H9 (cell line): Measurements from ENCODE around the gene SLC9A2. TPM values are rescaled to one million over a fixed set of nuclear protein-coding genes. Genes with fewer than 3 reads are reported as not detected.

Experiments used
- DNase-seq: peaks from one replicate; pipeline ENCODE4 v3.0.0-alpha.2; 2017
- H2AFZ ChIP-seq: one replicate; pipeline ENCODE4 v1.6.1; 2013; ENCODE audit warnings: mild to moderate bottlenecking, low read length, control low read depth, moderate library complexity
- H2AK5ac ChIP-seq: 2 replicates; pipeline ENCODE4 v1.6.1; 2013; ENCODE audit warnings: low read length, control low read depth, mixed read lengths; ENCODE audit not compliant: insufficient read length
- H2BK120ac ChIP-seq: one replicate; pipeline ENCODE4 v1.6.1; 2013; ENCODE audit warnings: low read depth, mild to moderate bottlenecking, low read length, control low read depth, inconsistent platforms; ENCODE audit not compliant: poor library complexity, severe bottlenecking
- H2BK12ac ChIP-seq: 2 replicates; pipeline ENCODE4 v1.6.1; 2013; ENCODE audit warnings: low read length, control low read depth, mixed read lengths, low read depth; ENCODE audit not compliant: insufficient read length
- H2BK15ac ChIP-seq: 2 replicates; pipeline ENCODE4 v1.6.1; 2013; ENCODE audit warnings: low read depth, low read length, control low read depth
- H2BK20ac ChIP-seq: one replicate; pipeline ENCODE4 v1.6.1; 2013; ENCODE audit warnings: low read depth, mild to moderate bottlenecking, low read length, control low read depth, inconsistent platforms; ENCODE audit not compliant: poor library complexity, severe bottlenecking
- H2BK5ac ChIP-seq: 2 replicates; pipeline ENCODE4 v1.6.1; 2013; ENCODE audit warnings: low read length, control low read depth, mixed read lengths; ENCODE audit not compliant: insufficient read length
- H3K14ac ChIP-seq: 2 replicates; pipeline ENCODE4 v1.6.1; 2013; ENCODE audit warnings: low read length, control low read depth; ENCODE audit not compliant: insufficient read depth
- H3K18ac ChIP-seq: 2 replicates; pipeline ENCODE4 v1.6.1; 2013; ENCODE audit warnings: low read depth, mild to moderate bottlenecking, mixed read lengths, low read length, control low read depth; ENCODE audit not compliant: insufficient read length
- H3K23ac ChIP-seq: 2 replicates; pipeline ENCODE4 v1.6.1; 2013; ENCODE audit warnings: low read length, control low read depth, mixed read lengths, low read depth; ENCODE audit not compliant: insufficient read length
- H3K23me2 ChIP-seq: 2 replicates; pipeline ENCODE4 v1.6.1; 2013; ENCODE audit warnings: low read depth, mild to moderate bottlenecking, mixed read lengths, low read length, control low read depth; ENCODE audit not compliant: insufficient read length, poor library complexity, severe bottlenecking
- H3K27ac ChIP-seq: 2 replicates; pipeline ENCODE4 v1.5.1; 2013; ENCODE audit warnings: low read length, control low read depth, mixed read lengths, low read depth; ENCODE audit not compliant: insufficient read length
- H3K27me3 ChIP-seq: 2 replicates; pipeline ENCODE4 v1.6.1; 2013; ENCODE audit warnings: low read length, control low read depth, inconsistent platforms; ENCODE audit not compliant: insufficient read depth
- H3K4ac ChIP-seq: 2 replicates; pipeline ENCODE4 v1.6.1; 2013; ENCODE audit warnings: low read depth, mild to moderate bottlenecking, control low read depth, inconsistent platforms, low read length, moderate library complexity
- H3K4me1 ChIP-seq: 2 replicates; pipeline ENCODE4 v1.6.1; 2013; ENCODE audit warnings: low read length, control low read depth, inconsistent platforms; ENCODE audit not compliant: insufficient read depth
- H3K4me2 ChIP-seq: 2 replicates; pipeline ENCODE4 v1.6.1; 2013; ENCODE audit warnings: low read length, control low read depth, mixed read lengths; ENCODE audit not compliant: insufficient read length, insufficient read depth
- H3K56ac ChIP-seq: 2 replicates; pipeline ENCODE4 v1.6.1; 2013; ENCODE audit warnings: low read depth, mild to moderate bottlenecking, mixed read lengths, low read length, control low read depth; ENCODE audit not compliant: insufficient read length
- H3K79me1 ChIP-seq: 2 replicates; pipeline ENCODE4 v1.6.1; 2013; ENCODE audit warnings: low read depth, mild to moderate bottlenecking, moderate library complexity, low read length, control low read depth, inconsistent platforms; ENCODE audit not compliant: insufficient read depth, poor library complexity, severe bottlenecking
- H3K79me2 ChIP-seq: 2 replicates; pipeline ENCODE4 v1.6.1; 2013; ENCODE audit warnings: low read length, control low read depth, inconsistent platforms; ENCODE audit not compliant: insufficient read depth
- H3K9ac ChIP-seq: 2 replicates; pipeline ENCODE4 v1.6.1; 2013; ENCODE audit warnings: low read length, control low read depth, mixed read lengths; ENCODE audit not compliant: insufficient read length; ENCODE audit errors: extremely low read depth
- H3K9me3 ChIP-seq: one replicate; pipeline ENCODE4 v1.6.1; 2013; ENCODE audit warnings: low read depth, low read length, inconsistent platforms; ENCODE audit not compliant: control insufficient read depth
- H3T11ph ChIP-seq: one replicate; pipeline ENCODE4 v1.6.1; 2013; ENCODE audit warnings: mild to moderate bottlenecking, low read length, control low read depth, inconsistent platforms
- H4K20me1 ChIP-seq: one replicate; pipeline ENCODE4 v1.6.1; 2013; ENCODE audit not compliant: control insufficient read depth, insufficient read length, insufficient read depth
- H4K5ac ChIP-seq: 2 replicates; pipeline ENCODE4 v1.6.1; 2013; ENCODE audit warnings: low read depth, mild to moderate bottlenecking, mixed read lengths, low read length, control low read depth; ENCODE audit not compliant: insufficient read length
- H4K8ac ChIP-seq: replicated peaks from 2 replicates; pipeline ENCODE4 v1.6.1; 2013; ENCODE audit warnings: low read length, control low read depth, mixed read lengths, low read depth; ENCODE audit not compliant: insufficient read length
- H4K91ac ChIP-seq: 2 replicates; pipeline ENCODE4 v1.6.1; 2013; ENCODE audit warnings: low read depth, mild to moderate bottlenecking, moderate library complexity, mixed read lengths, low read length, control low read depth; ENCODE audit not compliant: insufficient read length
- H3K27ac Mint-ChIP-seq, 3 experiments: 2 replicates in 2 of 3; 3 replicates in 1 of 3; pipeline ENCODE4 v1.8.0; 2020 to 2021; ENCODE audit warnings: mixed read lengths in 3 of 3, mild to moderate bottlenecking in 1 of 3, moderate library complexity in 1 of 3
- H3K27me3 Mint-ChIP-seq: 2 replicates; pipeline ENCODE4 v1.8.0; 2021; ENCODE audit warnings: low read depth, mild to moderate bottlenecking, moderate library complexity, mixed read lengths
- H3K36me3 Mint-ChIP-seq, 3 experiments: 2 replicates in 2 of 3; 3 replicates in 1 of 3; pipeline ENCODE4 v1.8.0; 2020 to 2021; ENCODE audit warnings: low read depth in 3 of 3, mixed read lengths in 3 of 3; ENCODE audit not compliant: insufficient read depth in 1 of 3
- H3K4me1 Mint-ChIP-seq, 2 experiments: 2 replicates each; pipeline ENCODE4 v1.8.0; 2020; ENCODE audit warnings: mixed read lengths in 2 of 2
- H3K4me3 Mint-ChIP-seq, 2 experiments: 2 replicates in 1 of 2; 3 replicates in 1 of 2; pipeline ENCODE4 v1.8.0; 2020 to 2021; ENCODE audit warnings: mild to moderate bottlenecking in 2 of 2, mixed read lengths in 2 of 2, moderate library complexity in 1 of 2
- H3K9me3 Mint-ChIP-seq, 2 experiments: 2 replicates in 1 of 2; 3 replicates in 1 of 2; pipeline ENCODE4 v1.8.0; 2020; ENCODE audit warnings: mild to moderate bottlenecking in 2 of 2, mixed read lengths in 2 of 2, moderate library complexity in 1 of 2
- WGBS: extraction: QIAGEN DNeasy Blood & Tissue Kit; methylation state at CpG from one replicate; pipeline ENCODE4 v1.1.7; 2013; ENCODE audit warnings: missing lambda C conversion rate, low lambda C conversion rate, mixed read lengths; ENCODE audit not compliant: insufficient read length; ENCODE audit errors: extremely low coverage; 5-methylcytosine and 5-hydroxymethylcytosine counted together
- total RNA-seq: library from RNA; stranded (reverse); gene quantifications from 2 replicates; pipeline ENCODE4 v1.2.1, GENCODE V29; 2021
- TF ChIP-seq, protein P1 (sequence below): fragments of 200-600 bp; sonication (generic); conservative IDR thresholded peaks from 3 replicates; pipeline ENCODE4 v1.8.0; 2021; ENCODE audit warnings: antibody characterized with exemption, mild to moderate bottlenecking

Gene SLC9A2
- total RNA-seq, 1 experiment from 2014 or later, result 0.04 TPM

DNA sequence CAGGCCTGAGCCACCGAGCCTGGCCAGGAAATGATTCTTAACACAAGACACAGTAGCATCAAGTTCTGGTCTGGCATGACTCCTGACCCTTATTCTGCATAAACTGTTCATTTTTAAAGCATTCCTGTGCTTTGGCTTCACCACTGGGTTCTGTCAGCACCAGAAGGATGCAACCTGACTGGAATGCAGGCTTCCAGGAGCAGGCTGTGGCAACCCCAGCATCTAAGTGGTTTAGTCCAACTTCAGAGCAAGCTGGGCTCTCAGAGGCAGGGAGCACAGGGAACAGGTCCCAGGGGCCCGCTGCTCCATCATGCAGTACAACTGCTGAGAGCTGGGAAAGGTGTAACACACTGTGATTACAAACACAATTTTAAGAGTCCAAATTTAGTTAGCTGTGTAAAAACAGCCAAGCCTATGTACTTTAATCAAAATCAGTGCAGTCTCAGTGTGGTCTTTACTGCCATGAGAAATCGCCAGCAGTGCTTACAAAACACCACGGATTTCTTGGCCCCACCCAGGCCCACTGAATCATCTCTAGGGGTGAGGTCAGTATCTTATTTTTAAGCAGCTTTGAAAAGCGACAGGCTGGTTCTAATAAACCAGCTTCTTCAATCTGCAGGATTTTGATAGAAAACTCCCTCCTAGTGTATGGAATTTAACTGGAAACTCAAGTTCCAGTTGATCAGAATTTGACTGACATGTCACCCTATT lies 98.1 kb downstream of the SLC9A2 start:
- H3K4me1 ChIP-seq, result no peaks in the 10 kb centered on the region
- no peak overlapping the region for H3K23ac ChIP-seq
- H4K20me1 ChIP-seq, result no peaks in the 10 kb centered on the region
- no peak overlapping the region for H4K91ac ChIP-seq
- no peak overlapping the region for H3K56ac ChIP-seq
- H2BK120ac ChIP-seq, result no peak overlapping the region
- no peak overlapping the region for H3K4me3 Mint-ChIP-seq
- H3K79me1 ChIP-seq, result no peaks in the 10 kb centered on the region
- peaks cover 18 to 47% (median 33%) of the 10 kb centered on the region in 3 experiments; a peak in 6 of 7 replicates for H3K36me3 Mint-ChIP-seq
- TF ChIP-seq, protein P1, sequence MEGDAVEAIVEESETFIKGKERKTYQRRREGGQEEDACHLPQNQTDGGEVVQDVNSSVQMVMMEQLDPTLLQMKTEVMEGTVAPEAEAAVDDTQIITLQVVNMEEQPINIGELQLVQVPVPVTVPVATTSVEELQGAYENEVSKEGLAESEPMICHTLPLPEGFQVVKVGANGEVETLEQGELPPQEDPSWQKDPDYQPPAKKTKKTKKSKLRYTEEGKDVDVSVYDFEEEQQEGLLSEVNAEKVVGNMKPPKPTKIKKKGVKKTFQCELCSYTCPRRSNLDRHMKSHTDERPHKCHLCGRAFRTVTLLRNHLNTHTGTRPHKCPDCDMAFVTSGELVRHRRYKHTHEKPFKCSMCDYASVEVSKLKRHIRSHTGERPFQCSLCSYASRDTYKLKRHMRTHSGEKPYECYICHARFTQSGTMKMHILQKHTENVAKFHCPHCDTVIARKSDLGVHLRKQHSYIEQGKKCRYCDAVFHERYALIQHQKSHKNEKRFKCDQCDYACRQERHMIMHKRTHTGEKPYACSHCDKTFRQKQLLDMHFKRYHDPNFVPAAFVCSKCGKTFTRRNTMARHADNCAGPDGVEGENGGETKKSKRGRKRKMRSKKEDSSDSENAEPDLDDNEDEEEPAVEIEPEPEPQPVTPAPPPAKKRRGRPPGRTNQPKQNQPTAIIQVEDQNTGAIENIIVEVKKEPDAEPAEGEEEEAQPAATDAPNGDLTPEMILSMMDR, result no peak
- no peak overlapping the region for H3K18ac ChIP-seq
- no peak overlapping the region for H4K5ac ChIP-seq
- H3K79me2 ChIP-seq, result no peaks in the 10 kb centered on the region
- no peak overlapping the region for H3K27ac ChIP-seq
- WGBS, result no CpG with 5 or more reads among the region's 5 CpGs
- no peak overlapping the region for H3K4me2 ChIP-seq
- H3K9ac ChIP-seq, result no peak overlapping the region
- H3K27me3 ChIP-seq, result no peaks in the 10 kb centered on the region
- no peak overlapping the region for H4K8ac ChIP-seq
- H3K4me1 Mint-ChIP-seq, result no peaks in the 10 kb centered on the region
- no peaks in the 10 kb centered on the region for H3K27me3 Mint-ChIP-seq
- no peak overlapping the region for H2BK5ac ChIP-seq
- no peaks in the 10 kb centered on the region for H3K23me2 ChIP-seq
- no peak overlapping the region for H2AK5ac ChIP-seq
- H2AFZ ChIP-seq, result no peak overlapping the region
- H3K4ac ChIP-seq, result no peak overlapping the region
- no peak overlapping the region; a peak in 1 of 7 replicates for H3K27ac Mint-ChIP-seq
- no peak overlapping the region for H2BK20ac ChIP-seq
- H3K14ac ChIP-seq, result no peak overlapping the region
- no peak overlapping the region for H3T11ph ChIP-seq
- H2BK12ac ChIP-seq, result no peak overlapping the region
- H2BK15ac ChIP-seq, result no peak overlapping the region
- DNase-seq, result no peak
- no peaks in the 10 kb centered on the region for H3K9me3 ChIP-seq
- no peaks in the 10 kb centered on the region for H3K9me3 Mint-ChIP-seq
